H7 (cell line): ENCODE data around the gene IQCK. TPM values are rescaled to one million over a fixed set of nuclear protein-coding genes. Genes with fewer than 3 reads are reported as not detected.

Experiments
- DNase-seq: peaks from one replicate; pipeline ENCODE4 v3.0.0; 2012
- H3K27me3 ChIP-seq: 2 replicates; pipeline ENCODE4 v1.6.0; 2011; ENCODE audit warnings: mild to moderate bottlenecking, low read length; ENCODE audit not compliant: control insufficient read depth, insufficient read depth
- H3K36me3 ChIP-seq: replicated peaks from 2 replicates; pipeline ENCODE4 v1.5.1; 2011; ENCODE audit warnings: low read length; ENCODE audit not compliant: control insufficient read depth, insufficient read depth
- H3K4me3 ChIP-seq: 2 replicates; pipeline ENCODE4 v1.5.1; 2011; ENCODE audit warnings: low read depth, mild to moderate bottlenecking, control low read depth, low read length, moderate library complexity; ENCODE audit not compliant: insufficient read depth
- total RNA-seq: library from RNA; depleted of rRNA; stranded (reverse); fragments of >200 nt; shearing (Covaris generic); gene quantifications from 2 replicates; pipeline ENCODE4 v1.2.3, GENCODE V29; 2014; rRNA removed

Gene IQCK
- total RNA-seq, 1 experiment from 2014 or later: 4.4 TPM

DNA sequence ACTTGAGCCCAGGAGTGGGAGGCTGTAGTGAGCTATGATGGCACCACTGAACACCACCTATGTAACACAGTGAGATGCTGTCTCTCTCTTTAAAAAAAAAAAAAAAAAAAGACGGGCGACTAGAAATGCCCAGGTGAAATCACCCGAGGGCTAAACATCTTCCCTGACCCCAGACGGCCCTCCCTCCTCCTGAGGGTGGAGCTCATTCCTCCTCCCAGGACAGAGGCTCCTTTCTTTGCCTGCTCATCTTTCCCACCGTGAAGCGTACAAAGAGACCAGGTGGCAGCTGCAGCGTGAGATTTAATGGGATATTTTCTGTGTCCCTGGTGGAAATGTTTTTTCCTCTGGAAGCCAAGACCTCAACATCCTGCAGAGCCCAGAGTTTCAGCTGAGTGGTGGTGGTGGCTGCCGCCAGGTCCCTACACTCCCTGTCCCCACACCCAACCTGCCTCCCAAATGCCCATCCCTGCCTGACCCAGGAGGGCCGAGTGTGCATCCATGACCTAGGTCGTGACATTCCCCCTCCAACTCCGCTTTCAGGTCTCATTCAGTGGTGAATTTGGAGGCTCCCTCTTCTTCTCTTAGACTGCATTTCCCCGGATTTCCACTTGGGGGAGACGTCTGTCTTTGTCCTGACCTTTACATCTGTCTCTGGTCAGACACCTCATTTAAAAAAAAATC lies 181.0 kb downstream of the IQCK start:
- peak; percentile 79 for DNase-seq
- no peak overlapping the region for H3K4me3 ChIP-seq
- H3K27me3 ChIP-seq: no peaks in the 10 kb centered on the region
- no peaks in the 10 kb centered on the region for H3K36me3 ChIP-seq

DNA sequence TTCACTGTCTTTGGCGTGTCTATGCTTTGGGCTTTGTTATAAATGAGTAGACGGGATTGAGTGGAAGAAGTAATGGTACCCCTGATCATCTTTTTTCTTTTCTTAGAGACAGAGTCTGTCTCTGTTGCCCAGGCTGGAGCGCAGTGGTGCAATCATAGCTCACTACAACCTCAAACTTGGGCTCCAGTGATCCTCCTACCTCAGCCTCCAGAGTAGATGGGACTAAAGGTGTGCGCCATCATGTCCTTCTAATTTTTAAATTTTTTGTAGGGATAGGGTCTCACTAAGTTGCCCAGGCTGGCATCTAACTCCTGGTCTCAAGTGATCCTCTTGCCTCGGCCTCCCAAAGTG lies 181.5 kb downstream of the IQCK start:
- Histone ChIP-seq H3K4me3 (no peak overlapping the region), H3K27me3 (no peaks in the 10 kb centered on the region)
- DNase-seq: no peak

DNA sequence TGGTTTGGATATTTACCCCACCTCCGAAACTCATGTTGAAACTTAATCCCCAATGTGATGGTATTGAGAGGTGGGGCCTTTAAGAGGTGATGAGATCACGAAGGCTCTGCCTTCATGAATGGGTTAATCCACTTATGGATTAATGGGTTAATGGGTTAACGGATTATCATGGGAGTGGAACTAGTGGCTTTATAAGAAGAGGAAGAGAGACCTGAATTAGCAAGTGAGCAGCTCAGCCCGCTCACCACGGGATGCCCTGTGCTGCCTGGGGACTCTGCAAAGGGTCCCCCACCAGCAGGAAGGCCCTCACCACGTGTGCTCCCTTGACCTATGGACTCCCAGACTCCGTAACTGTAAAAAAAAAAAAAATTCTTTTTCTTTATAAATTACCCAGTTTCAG lies 183.1 kb downstream of the IQCK start:
- H3K27me3 ChIP-seq: no peaks in the 10 kb centered on the region
- no peak for DNase-seq
- no peaks in the 10 kb centered on the region for H3K36me3 ChIP-seq
- H3K4me3 ChIP-seq: no peak overlapping the region

More for the DNA sequence above, 181.5 kb downstream of the IQCK start:
- no peaks in the 10 kb centered on the region for H3K36me3 ChIP-seq

DNA sequence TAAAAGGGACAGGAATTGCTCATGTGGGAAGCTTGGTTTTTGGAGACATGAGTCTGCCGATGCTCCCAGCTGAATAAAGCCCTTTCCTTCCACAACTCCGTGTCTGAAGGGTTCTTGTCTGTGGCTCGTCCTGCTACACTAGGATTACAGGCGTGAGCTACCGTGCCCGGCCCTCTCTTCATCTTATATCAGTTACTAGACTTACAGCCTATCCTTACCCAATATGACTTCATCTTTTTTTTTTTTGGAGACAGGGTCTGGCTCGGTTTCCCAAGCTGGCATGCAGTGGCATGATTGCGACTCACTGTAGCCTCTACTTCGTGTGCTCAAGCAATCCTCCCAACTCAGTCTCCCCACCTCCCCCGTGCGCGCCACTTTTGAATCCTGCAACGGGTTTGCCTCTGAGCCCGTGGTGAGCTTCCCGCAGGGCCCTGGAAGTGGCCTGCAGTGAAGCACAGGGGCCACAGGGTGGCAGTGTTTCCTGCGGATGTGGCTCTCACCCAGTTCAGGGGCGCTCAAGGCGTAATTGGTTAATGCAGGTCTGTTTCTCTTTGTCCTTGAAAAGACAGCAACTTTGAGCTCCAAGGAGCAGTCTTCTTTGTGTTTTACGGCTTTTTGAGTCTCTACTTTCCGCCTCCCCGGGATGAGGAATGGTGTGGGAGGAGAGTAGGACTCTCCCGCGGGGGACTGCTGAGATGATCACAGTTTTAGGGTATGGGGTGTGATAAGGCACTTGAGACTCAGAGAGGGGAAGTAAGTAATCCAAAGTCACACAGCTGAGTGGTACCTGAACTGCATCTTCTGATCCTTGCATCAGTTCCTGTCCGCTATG lies 189.3 kb downstream of the IQCK start:
- no peak overlapping the region for H3K4me3 ChIP-seq
- no peaks in the 10 kb centered on the region for H3K36me3 ChIP-seq
- DNase-seq: peak; percentile 78
- no peaks in the 10 kb centered on the region for H3K27me3 ChIP-seq

Other genes with a start within 250 kb of the IQCK start
- gene GDE1, start 196.2 kb upstream of the IQCK start, total RNA-seq: 57.8 and 60.0 TPM in 2 replicates
- 6.4 and 9.5 TPM in 2 replicates for gene CCP110, start 194.3 kb upstream of the IQCK start, total RNA-seq
- gene VPS35L, start 162.6 kb upstream of the IQCK start, total RNA-seq: 31.8 and 46.0 TPM in 2 replicates
- gene KNOP1, start within 50 bp of the IQCK start, total RNA-seq: 35.5 and 50.6 TPM in 2 replicates
- gene GPRC5B, start 166.6 kb downstream of the IQCK start, total RNA-seq: 66.0 and 76.7 TPM in 2 replicates